B cell (primary cell): ENCODE results near the gene SEC31B. TPM values are rescaled to one million over a fixed set of nuclear protein-coding genes. Genes with fewer than 3 reads are reported as not detected.

Experiments
- ATAC-seq: fragments of 200-7000 bp; cut with Tn5 transposase; one replicate; pipeline ENCODE4 v1.10.0; 2021; ENCODE audit warnings: low read depth, mild to moderate bottlenecking, moderate number of reproducible peaks, moderate library complexity
- CTCF ChIA-PET: fragments of 350-600 bp; sonication (Branson Sonifier 250); formaldehyde crosslinking; loops from one replicate; lab custom pipeline; 2021; ENCODE audit warnings: antibody characterized with exemption, inconsistent platforms; lab: Charles Lee
- POLR2A ChIA-PET: fragments of 350-600 bp; sonication (Branson Sonifier 250); formaldehyde crosslinking; loops from one replicate; lab custom pipeline; 2021; ENCODE audit warnings: antibody characterized with exemption; lab: Charles Lee
- DNase-seq: peaks from one replicate; pipeline ENCODE4 v3.0.0; 2013
- H2AFZ ChIP-seq: 2 replicates; pipeline ENCODE4 v1.6.1; 2012; ENCODE audit warnings: mild to moderate bottlenecking, low read depth, low read length; ENCODE audit not compliant: insufficient read depth, poor library complexity, severe bottlenecking
- H3K27ac ChIP-seq, 2 donors: 1 replicate in 1 of 2; 2 replicates in 1 of 2; pipeline ENCODE4 v1.5.1; 2012 to 2013; ENCODE audit warnings: low read length in 2 of 2, mild to moderate bottlenecking in 2 of 2, moderate library complexity in 1 of 2
- H3K27me3 ChIP-seq, 4 experiments: fragments of 200-600 bp in 1 of 4; sonication (generic) in 1 of 4; replicated peaks in 1 of 4; 1 replicate in 2 of 4; 2 replicates in 2 of 4; pipeline versions ENCODE4 v1.6.1 to v1.7.0; 2013 to 2016; ENCODE audit warnings: low read length in 3 of 4, mild to moderate bottlenecking in 2 of 4, mixed read lengths in 1 of 4, moderate library complexity in 1 of 4; ENCODE audit not compliant: insufficient read depth in 4 of 4, control insufficient read depth in 3 of 4; ENCODE audit errors: control extremely low read depth in 1 of 4
- H3K36me3 ChIP-seq, 2 experiments: replicated peaks in 1 of 2; 1 replicate in 1 of 2; 2 replicates in 1 of 2; pipeline versions ENCODE4 v1.6.1 to v1.7.1; 2013; ENCODE audit warnings: low read length in 1 of 2; ENCODE audit not compliant: insufficient read depth in 2 of 2, control insufficient read depth in 1 of 2; ENCODE audit errors: control extremely low read depth in 1 of 2, extremely low read depth in 1 of 2
- H3K4me1 ChIP-seq, 2 donors: fragments of 200-600 bp in 1 of 2; sonication (generic) in 1 of 2; 1 replicate in 1 of 2; 2 replicates in 1 of 2; pipeline versions ENCODE4 v1.5.1 to v1.6.1; 2013 to 2017; ENCODE audit warnings: low read length in 2 of 2; ENCODE audit not compliant: control insufficient read depth in 2 of 2, insufficient read depth in 2 of 2
- H3K4me2 ChIP-seq: replicated peaks from 2 replicates; pipeline ENCODE3; 2012; ENCODE audit warnings: mild to moderate bottlenecking, low read depth, low read length; ENCODE audit not compliant: poor library complexity, severe bottlenecking
- H3K4me3 ChIP-seq, 5 experiments: fragments of 200-600 bp in 1 of 5; sonication (generic) in 1 of 5; 1 replicate in 3 of 5; 2 replicates in 2 of 5; pipeline versions ENCODE4 v1.5.1 to v1.7.0; 2011 to 2016; ENCODE audit warnings: low read length in 4 of 5, mild to moderate bottlenecking in 4 of 5, low read depth in 2 of 5, control low read depth in 1 of 5, moderate library complexity in 1 of 5; ENCODE audit not compliant: insufficient read depth in 1 of 5; ENCODE audit errors: control extremely low read depth in 1 of 5, extremely low read depth in 1 of 5
- H3K79me2 ChIP-seq: fragments of 200-600 bp; sonication (generic); one replicate; pipeline ENCODE4 v1.6.0; 2016; ENCODE audit warnings: low read length; ENCODE audit not compliant: control insufficient read depth, insufficient read depth
- H3K9ac ChIP-seq: fragments of 200-600 bp; sonication (generic); 2 replicates; pipeline ENCODE4 v1.6.1; 2017; ENCODE audit warnings: mild to moderate bottlenecking, low read length, moderate library complexity
- H3K9me3 ChIP-seq, 3 donors: one replicate each; pipeline versions ENCODE4 v1.6.1 to v1.7.1; 2013; ENCODE audit warnings: low read length in 2 of 3; ENCODE audit not compliant: control insufficient read depth in 2 of 3, insufficient read depth in 1 of 3; ENCODE audit errors: control extremely low read depth in 1 of 3
- H4K20me1 ChIP-seq: 2 replicates; pipeline ENCODE4 v1.6.0; 2012; ENCODE audit warnings: mild to moderate bottlenecking, low read length; ENCODE audit not compliant: insufficient read depth, control insufficient read depth, poor library complexity, severe bottlenecking
- H3K27ac Mint-ChIP-seq: one replicate; pipeline ENCODE4 v1.8.0; 2021; ENCODE audit warnings: mixed read lengths
- H3K27me3 Mint-ChIP-seq: one replicate; pipeline ENCODE4 v1.8.0; 2021; ENCODE audit warnings: mixed read lengths
- H3K4me1 Mint-ChIP-seq: one replicate; pipeline ENCODE4 v1.8.0; 2021; ENCODE audit warnings: mixed read lengths
- H3K4me3 Mint-ChIP-seq: one replicate; pipeline ENCODE4 v1.8.0; 2021; ENCODE audit warnings: mixed read lengths
- H3K9me3 Mint-ChIP-seq: one replicate; pipeline ENCODE4 v1.8.0; 2022; ENCODE audit warnings: mixed read lengths; ENCODE audit not compliant: insufficient read depth
- CTCF ChIP-seq: fragments of 200-600 bp; IDR thresholded peaks from one replicate; pipeline ENCODE4 v1.8.0; 2022; ENCODE audit warnings: antibody characterized with exemption, mild to moderate bottlenecking
- EZH2 ChIP-seq: IDR thresholded peaks from 2 replicates; pipeline ENCODE4 v1.6.1; 2012; ENCODE audit warnings: borderline replicate concordance, low read depth, mild to moderate bottlenecking, moderate library complexity, low read length; ENCODE audit not compliant: insufficient read depth, poor library complexity, severe bottlenecking
- WGBS: methylation state at CpG from one replicate; pipeline ENCODE4 v1.1.5; 2013; ENCODE audit warnings: missing lambda C conversion rate; ENCODE audit not compliant: insufficient coverage; 5-methylcytosine and 5-hydroxymethylcytosine counted together
- intact Hi-C: fragments of 100-400 bp; cut with micrococcal nuclease; formaldehyde crosslinking; loops from one replicate; pipeline ENCODE4 v1.10.0; 2022
- polyA plus RNA-seq: library from polyadenylated mRNA; depleted of rRNA; stranded (reverse); fragments of >200 nt; gene quantifications from 2 replicates; pipeline ENCODE4 v1.2.3, GENCODE V29; 2012
- total RNA-seq, 2 donors: library from RNA; stranded (reverse); fragments of 120-200 nt in 1 of 2; gene quantifications; 1 replicate in 1 of 2; 2 replicates in 1 of 2; pipeline versions ENCODE4 v1.2.3 to v1.2.4, GENCODE V29; 2013 to 2022

Gene SEC31B
- total and polyA plus RNA-seq, 2 donors (not counting 1 experiment from before 2014, with no cell fraction given) = 36.3 to 45.7 TPM

GRCh38 chr10:100516847-100517246 is 2.8 kb downstream of the SEC31B start:
- intact Hi-C loops = loop anchor here (5.0 kb wide), 1 partner anchor 35 kb away; no protein-coding TSS in a partner anchor
- H3K27ac Mint-ChIP-seq = no peak overlapping the region
- no peak overlapping the region for H3K4me3 ChIP-seq
- H3K4me3 Mint-ChIP-seq = no peak overlapping the region
- ATAC-seq (no peak), DNase-seq (no peak)
- H3K27me3 Mint-ChIP-seq = peaks cover 9% of the 10 kb centered on the region
- H3K4me1 ChIP-seq = peaks cover 13% of the 10 kb centered on the region in 2 donors
- no peak overlapping the region for H3K9ac ChIP-seq
- TF ChIP-seq CTCF (no peak), EZH2 (no peak)
- H3K79me2 ChIP-seq = no peaks in the 10 kb centered on the region
- H4K20me1 ChIP-seq = no peaks in the 10 kb centered on the region
- no peak overlapping the region for H2AFZ ChIP-seq
- H3K9me3 ChIP-seq = peaks cover 0 to 3% (median 0%) of the 10 kb centered on the region in 3 donors
- H3K36me3 ChIP-seq = peaks cover 0 to 7% of the 10 kb centered on the region in 2 experiments
- POLR2A ChIA-PET = no interaction called here
- 100% methylated on average over 2 of the region's 2 CpGs for WGBS
- H3K27me3 ChIP-seq = peaks cover 0 to 10% (median 5%) of the 10 kb centered on the region in 4 experiments
- CTCF ChIA-PET = interaction anchor here (0.9 to 2.7 kb wide), 3 partner anchors 34 to 214 kb away, joined by 3 to 14 read pairs (median 3); no protein-coding TSS in a partner anchor
- H3K4me2 ChIP-seq = no peak overlapping the region
- H3K9me3 Mint-ChIP-seq = no peaks in the 10 kb centered on the region
- H3K27ac ChIP-seq = no peak overlapping the region
- H3K4me1 Mint-ChIP-seq = peaks cover 10% of the 10 kb centered on the region

- intact Hi-C loops = loop anchor here (5.0 kb wide), 1 partner anchor 33 kb away; no protein-coding TSS in a partner anchor
Observed at GRCh38 chr10:100515612-100516011, 4.0 kb downstream of the SEC31B start.

More at GRCh38 chr10:100515612-100516011, 4.0 kb downstream of the SEC31B start:
- Histone ChIP-seq H3K36me3 (peaks cover 0 to 5% of the 10 kb centered on the region in 2 experiments), H3K79me2 (no peaks in the 10 kb centered on the region), H3K9me3 (peaks cover 0 to 3% (median 0%) of the 10 kb centered on the region in 3 donors), H3K4me2 (no peak overlapping the region), H2AFZ (no peak overlapping the region), H3K27me3 (peaks cover 0 to 10% (median 5%) of the 10 kb centered on the region in 4 experiments), H3K4me1 (peaks cover 13% of the 10 kb centered on the region in 2 donors), H3K27ac (no peak overlapping the region), H3K4me3 (no peak overlapping the region), H3K9ac (no peak overlapping the region), H4K20me1 (no peaks in the 10 kb centered on the region)
- Mint-ChIP-seq H3K27ac (no peak overlapping the region), H3K4me3 (no peak overlapping the region), H3K9me3 (no peaks in the 10 kb centered on the region), H3K27me3 (peaks cover 9% of the 10 kb centered on the region), H3K4me1 (peaks cover 10% of the 10 kb centered on the region)
- ATAC-seq = no peak
- DNase-seq = no peak
- TF ChIP-seq CTCF (no peak), EZH2 (no peak)
- POLR2A ChIA-PET = no interaction called here
- CTCF ChIA-PET = interaction anchor here (0.9 kb wide), 1 partner anchor 33 kb away, joined by 3 read pairs; no protein-coding TSS in a partner anchor
- WGBS = 95% methylated on average over 2 of the region's 3 CpGs
